ENCODE data around the gene C1orf52. TPM values are rescaled to one million over a fixed set of nuclear protein-coding genes. Genes with fewer than 3 reads are reported as not detected.

The C1orf52 gene
- total and polyA plus RNA-seq, 2 of the 13 experiments (the other 11 are each of a cell fraction or from before 2014, with no cell fraction given), result 19.4 to 27.4 TPM

DNA sequence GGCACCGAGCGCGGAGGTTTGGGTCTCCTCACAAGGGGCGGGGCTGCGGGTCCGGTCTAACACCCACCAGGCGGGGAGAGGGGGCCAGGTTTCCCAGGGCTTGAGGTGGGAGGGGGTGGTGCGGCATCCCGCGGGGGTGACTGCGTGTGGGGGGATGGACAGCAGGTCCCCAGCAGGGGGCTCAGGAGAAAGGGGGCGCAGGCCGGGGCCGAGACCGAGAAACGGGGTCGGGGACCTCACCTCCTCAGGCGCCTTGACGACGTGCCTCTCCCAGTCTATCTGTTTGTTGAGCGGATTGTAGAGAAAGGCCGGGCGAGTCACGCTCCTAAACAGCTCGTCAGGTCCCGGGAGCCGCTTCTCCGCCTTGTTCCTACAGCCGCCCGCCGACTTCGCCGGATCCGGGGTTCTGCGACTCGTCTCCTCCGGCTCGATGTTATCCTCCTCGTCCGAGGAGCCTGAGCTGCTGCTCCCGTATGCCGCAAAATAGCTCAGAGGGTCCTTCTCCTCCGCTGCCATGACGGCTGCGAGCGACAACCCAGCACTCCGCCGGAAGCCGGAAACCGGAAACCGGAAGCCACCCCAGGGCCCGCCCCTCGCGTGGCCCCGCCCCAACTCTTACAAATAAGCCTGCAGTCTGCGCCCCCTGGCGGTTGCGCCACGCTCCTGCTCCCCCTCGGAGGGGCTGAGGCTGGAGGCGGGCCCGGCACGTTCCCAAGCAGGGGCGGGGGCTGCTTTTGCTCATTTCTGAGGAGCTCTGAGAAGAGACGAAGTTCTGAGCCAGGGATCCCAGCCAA is at the start of gene C1orf52 (continued):
- TF ChIP-seq ARNT2 (CRISPR knock-in tag; IDR thresholded peaks at IDR 0.05; ENCODE audit: low read depth) (peak; percentile 68; the same call in 1 of the 2 replicates), TEAD3 (CRISPR knock-in tag; optimal IDR thresholded peaks at IDR 0.05; ENCODE audit: borderline replicate concordance) (peak; percentile 71)

GRCh38 chr1:85308833-85309350 is 49.4 kb upstream of the C1orf52 start:
- H3K27ac ChIP-seq (ENCODE audit: extremely low read length, insufficient read depth, low read length), result no peak overlapping the region
- no peak for TF ChIP-seq GATAD1 (CRISPR knock-in tag; IDR thresholded peaks at IDR 0.05)
- TF ChIP-seq ZNF720 (CRISPR knock-in tag; IDR thresholded peaks at IDR 0.05), result no peak
- TF ChIP-seq ZNF333 (CRISPR knock-in tag; IDR thresholded peaks at IDR 0.05; ENCODE audit: borderline replicate concordance), result no peak
- TF ChIP-seq, protein P1, sequence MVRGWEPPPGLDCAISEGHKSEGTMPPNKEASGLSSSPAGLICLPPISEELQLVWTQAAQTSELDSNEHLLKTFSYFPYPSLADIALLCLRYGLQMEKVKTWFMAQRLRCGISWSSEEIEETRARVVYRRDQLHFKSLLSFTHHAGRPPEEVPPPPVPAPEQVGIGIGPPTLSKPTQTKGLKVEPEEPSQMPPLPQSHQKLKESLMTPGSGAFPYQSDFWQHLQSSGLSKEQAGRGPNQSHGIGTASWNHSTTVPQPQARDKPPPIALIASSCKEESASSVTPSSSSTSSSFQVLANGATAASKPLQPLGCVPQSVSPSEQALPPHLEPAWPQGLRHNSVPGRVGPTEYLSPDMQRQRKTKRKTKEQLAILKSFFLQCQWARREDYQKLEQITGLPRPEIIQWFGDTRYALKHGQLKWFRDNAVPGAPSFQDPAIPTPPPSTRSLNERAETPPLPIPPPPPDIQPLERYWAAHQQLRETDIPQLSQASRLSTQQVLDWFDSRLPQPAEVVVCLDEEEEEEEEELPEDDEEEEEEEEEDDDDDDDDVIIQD (CRISPR knock-in tag; IDR thresholded peaks at IDR 0.05; ENCODE audit: low read depth), result no peak
- no peak for TF ChIP-seq DNMT1 (CRISPR knock-in tag; IDR thresholded peaks at IDR 0.05)
- no peak for TF ChIP-seq HOXA7 (CRISPR knock-in tag; IDR thresholded peaks at IDR 0.05)
- TF ChIP-seq ATF7-NPFF (CRISPR knock-in tag; IDR thresholded peaks at IDR 0.05; ENCODE audit: low read depth), result no peak
- TF ChIP-seq NONO (IDR thresholded peaks at IDR 0.05), result no peak
- TF ChIP-seq NONO (CRISPR knock-in tag; conservative IDR thresholded peaks at IDR 0.05), result no peak
- TF ChIP-seq ZNF572 (CRISPR knock-in tag; IDR thresholded peaks at IDR 0.05), result no peak
- TF ChIP-seq YY1 (IDR thresholded peaks at IDR 0.05; ENCODE audit: insufficient read depth, insufficient replicate concordance, low read depth, low read length), result no peak
- no peak for TF ChIP-seq ZHX2 (IDR thresholded peaks at IDR 0.05; ENCODE audit: low read depth)
- TF ChIP-seq ZHX2 (CRISPR knock-in tag; IDR thresholded peaks at IDR 0.05; ENCODE audit: borderline replicate concordance), result no peak

More at GRCh38 chr1:85308833-85309350, 49.4 kb upstream of the C1orf52 start:
- 67% methylated on average over 4 of the region's 4 CpGs for WGBS (ENCODE audit: low lambda C conversion rate)
- DNase-seq (ENCODE audit: low spot score) (no peak), FAIRE-seq (no peak), ATAC-seq (no peak)
- H3K9ac ChIP-seq (ENCODE audit: insufficient read depth, low read depth, low read length), result no peak overlapping the region
- H3K79me2 ChIP-seq (ENCODE audit: insufficient read depth, low read length), result no peaks in the 10 kb centered on the region
- H3K9me3 ChIP-seq (ENCODE audit: low read length), result no peaks in the 10 kb centered on the region
- ChIA-PET CTCF (ENCODE audit: low intra/inter-chr PET ratio, low total read pairs) (interaction anchor here (0.8 to 3.2 kb wide), 6 partner anchors 35 to 709 kb away, joined by 3 to 64 read pairs (median 10); partner anchors contain the start of gene CCN1), POLR2A (interaction anchor here (0.8 to 1.0 kb wide), 2 partner anchors 194 to 400 kb away, joined by 3 to 6 read pairs; partner anchors contain the start of gene ZNHIT6)
- H3K4me1 ChIP-seq (ENCODE audit: insufficient read depth, low read length), result peaks cover 15% of the 10 kb centered on the region
- 0 out of 5 replicates have a peak, but pooled peaks cover 0 to 4% of the 10 kb centered on the region in 2 experiments for H3K27me3 ChIP-seq (ENCODE audit: control insufficient read depth in 1 of 2, insufficient read depth in 2 of 2, low read length in 2 of 2)
- no peaks in the 10 kb centered on the region for H4K20me1 ChIP-seq (ENCODE audit: insufficient read depth, low read length)
- in situ Hi-C loops (cut with HindIII; ENCODE audit: extremely low pct_ligation_motif_present, low pct_unique_long_range_greater_than_20kb), result loop anchor here (5.0 to 10.0 kb wide), 3 partner anchors 88 to 576 kb away; no protein-coding TSS in a partner anchor
- intact Hi-C loops (cut with micrococcal nuclease; ENCODE audit: unreplicated experiment), result loop anchor here (1.0 to 10.0 kb wide), 8 partner anchors 35 to 708 kb away; no protein-coding TSS in a partner anchor
- no peak overlapping the region for H2AFZ ChIP-seq (ENCODE audit: low read length)
- H3K36me3 ChIP-seq (replicated peaks in 1 of 2; ENCODE audit: control insufficient read depth in 1 of 2, insufficient read depth in 2 of 2, low read length in 2 of 2), result no peaks in the 10 kb centered on the region
- BruUV-seq (replicated peaks), result no TSS peak
- peak overlapping the region in 1 of 3 experiments; percentile 29; a peak in 1 of 6 replicates for H3K4me3 ChIP-seq (replicated peaks in 1 of 3; ENCODE audit: insufficient read depth in 1 of 3, low read depth in 2 of 3, low read length in 3 of 3)
- H3K4me2 ChIP-seq (ENCODE audit: low read depth, low read length), result peak overlapping the region; percentile 78

Data from HepG2 (cell line).